ENCODE results near the gene POP4.
A peak's percentile ranks its signal among the peaks of the same experiment; 100 is the strongest.

Gene POP4

GRCh38 chr19:29635963-29636362 lies 29.9 kb downstream of the POP4 start:
- DNase-seq, result no peak

GRCh38 chr19:29636553-29637360 lies 30.7 kb downstream of the POP4 start:
- DNase-seq, result no peak

GRCh38 chr19:29639086-29639485 lies 33.0 kb downstream of the POP4 start:
- DNase-seq, result no peak

GRCh38 chr19:29640231-29640630 lies 34.1 kb downstream of the POP4 start:
- DNase-seq, result no peak

- DNase-seq, result no peak
These were observed 35.5 kb downstream of the POP4 start for GRCh38 chr19:29641597-29641996.

- DNase-seq, result no peak
These were observed 37.4 kb downstream of the POP4 start for GRCh38 chr19:29643361-29643935.

- DNase-seq, result no peak
These were observed 38.1 kb downstream of the POP4 start for GRCh38 chr19:29644210-29644609.

- no peak for DNase-seq
These were observed 39.4 kb downstream of the POP4 start for GRCh38 chr19:29645491-29645867.

- DNase-seq, result peak; percentile 32
These were observed 39.8 kb downstream of the POP4 start for GRCh38 chr19:29645911-29646310.

GRCh38 chr19:29650772-29651387 lies 44.8 kb downstream of the POP4 start:
- DNase-seq, result no peak

- no peak for DNase-seq
These were observed 45.7 kb downstream of the POP4 start for GRCh38 chr19:29651622-29652394.

GRCh38 chr19:29653398-29653797 lies 47.3 kb downstream of the POP4 start:
- no peak for DNase-seq

GRCh38 chr19:29655648-29656335 lies 49.7 kb downstream of the POP4 start:
- no peak for DNase-seq

GRCh38 chr19:29658221-29658991 lies 52.3 kb downstream of the POP4 start:
- no peak for DNase-seq

- peak; percentile 63 for DNase-seq
These were observed 54.8 kb downstream of the POP4 start for GRCh38 chr19:29660835-29661234.

- no peak for DNase-seq
These were observed 56.2 kb downstream of the POP4 start for GRCh38 chr19:29662278-29662603.

- DNase-seq, result no peak
These were observed 56.7 kb downstream of the POP4 start for GRCh38 chr19:29662604-29663404.

GRCh38 chr19:29663861-29664752 lies 58.0 kb downstream of the POP4 start:
- no peak for DNase-seq

- DNase-seq, result no peak
These were observed 58.7 kb downstream of the POP4 start for GRCh38 chr19:29664753-29665214.

- peak; percentile 90 for DNase-seq
These were observed 59.2 kb downstream of the POP4 start, which contains the start of gene PLEKHF1 for GRCh38 chr19:29665215-29665825. PLEKHF1 (plus strand) TSS chr19:29665461; CDS start chr19:29673840, 8,379 bp downstream.
